MM.1S (cell line): ENCODE measurements around the gene GJA3.

Source experiments
- DNase-seq: peaks from one replicate; pipeline ENCODE4 v3.0.0-alpha.2; 2015
- H2AFZ ChIP-seq: fragments of 300-600 bp; sonication (generic); 2 replicates; pipeline ENCODE4 v1.6.0; 2016; ENCODE audit warnings: antibody characterized with exemption, low read length
- H3F3A ChIP-seq: fragments of 300-600 bp; sonication (generic); 2 replicates; pipeline ENCODE4 v1.6.1; 2016; ENCODE audit warnings: mild to moderate bottlenecking, antibody characterized with exemption, low read length, moderate library complexity, mixed read lengths; ENCODE audit not compliant: insufficient read depth
- H3K27ac ChIP-seq: fragments of 300-600 bp; sonication (generic); 2 replicates; pipeline ENCODE4 v1.5.1; 2016; ENCODE audit warnings: mild to moderate bottlenecking, low read length
- H3K27me3 ChIP-seq: fragments of 300-600 bp; sonication (generic); replicated peaks from 2 replicates; pipeline ENCODE4 v1.6.0; 2016; ENCODE audit warnings: low read length; ENCODE audit not compliant: insufficient read depth
- H3K36me3 ChIP-seq: fragments of 300-600 bp; sonication (generic); replicated peaks from 2 replicates; pipeline ENCODE4 v1.6.1; 2016; ENCODE audit warnings: mild to moderate bottlenecking, low read length, mixed read lengths; ENCODE audit not compliant: insufficient read depth
- H3K4me1 ChIP-seq: fragments of 300-600 bp; sonication (generic); 2 replicates; pipeline ENCODE4 v1.6.1; 2016; ENCODE audit warnings: low read length, mixed read lengths
- H3K4me2 ChIP-seq: fragments of 300-600 bp; sonication (generic); 2 replicates; pipeline ENCODE4 v1.6.0; 2016; ENCODE audit warnings: low read depth, low read length
- H3K4me3 ChIP-seq: fragments of 300-600 bp; sonication (generic); 2 replicates; pipeline ENCODE4 v1.5.1; 2016; ENCODE audit warnings: low read length, mixed read lengths
- H3K79me2 ChIP-seq: fragments of 300-600 bp; sonication (generic); 2 replicates; pipeline ENCODE4 v1.6.1; 2016; ENCODE audit warnings: mixed run types, low read length, mixed read lengths
- H3K9ac ChIP-seq: fragments of 300-600 bp; sonication (generic); 2 replicates; pipeline ENCODE4 v1.6.1; 2016; ENCODE audit warnings: low read length, mixed read lengths
- H3K9me2 ChIP-seq: fragments of 300-600 bp; sonication (generic); replicated peaks from 2 replicates; pipeline ENCODE4 v1.6.1; 2016; ENCODE audit warnings: mild to moderate bottlenecking, low read length, mixed read lengths; ENCODE audit not compliant: insufficient read depth
- H3K9me3 ChIP-seq: fragments of 300-600 bp; sonication (generic); replicated peaks from 2 replicates; pipeline ENCODE4 v1.6.1; 2016; ENCODE audit warnings: mild to moderate bottlenecking, low read length, mixed read lengths; ENCODE audit not compliant: insufficient read depth
- H4K20me1 ChIP-seq: fragments of 300-600 bp; sonication (generic); 2 replicates; pipeline ENCODE4 v1.6.1; 2016; ENCODE audit warnings: mild to moderate bottlenecking, low read length, moderate library complexity, mixed read lengths; ENCODE audit not compliant: insufficient read depth
- EZH2 ChIP-seq: fragments of 300-600 bp; sonication (generic); optimal IDR thresholded peaks from 2 replicates; pipeline ENCODE3; 2017; ENCODE audit warnings: low read depth, mild to moderate bottlenecking, antibody characterized with exemption, low read length, mixed read lengths
- EZH2phosphoT487 ChIP-seq: fragments of 300-600 bp; sonication (generic); IDR thresholded peaks from 2 replicates; pipeline ENCODE4 v1.6.1; 2018; ENCODE audit warnings: antibody characterized with exemption, low read length
- TF ChIP-seq, protein P1 (sequence below): fragments of 300-600 bp; sonication (generic); IDR thresholded peaks from 2 replicates; pipeline ENCODE4 v1.5.1; 2016; ENCODE audit warnings: antibody characterized with exemption, low read length, mixed read lengths

GJA3 gene

DNA sequence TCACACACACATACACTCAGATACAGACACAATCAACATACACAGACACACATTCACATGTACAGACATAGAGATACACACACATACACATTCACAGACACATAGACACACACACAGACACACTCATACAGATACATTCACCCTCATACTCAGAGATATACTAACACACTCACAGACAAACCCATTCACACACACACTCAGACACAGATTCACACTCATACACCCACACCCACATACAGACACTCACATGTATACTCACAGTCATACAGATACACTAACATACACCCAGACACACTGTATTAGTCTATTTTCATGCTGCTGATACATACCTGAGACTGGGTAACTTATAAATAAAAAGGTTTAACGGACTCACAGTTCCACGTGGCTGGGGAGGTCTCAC lies 30.8 kb downstream of the GJA3 start:
- no peak overlapping the region for H2AFZ ChIP-seq
- H3K4me1 ChIP-seq = no peaks in the 10 kb centered on the region
- no peaks in the 10 kb centered on the region for H3K9me2 ChIP-seq
- H3K9me3 ChIP-seq = no peaks in the 10 kb centered on the region
- TF ChIP-seq, protein P1, sequence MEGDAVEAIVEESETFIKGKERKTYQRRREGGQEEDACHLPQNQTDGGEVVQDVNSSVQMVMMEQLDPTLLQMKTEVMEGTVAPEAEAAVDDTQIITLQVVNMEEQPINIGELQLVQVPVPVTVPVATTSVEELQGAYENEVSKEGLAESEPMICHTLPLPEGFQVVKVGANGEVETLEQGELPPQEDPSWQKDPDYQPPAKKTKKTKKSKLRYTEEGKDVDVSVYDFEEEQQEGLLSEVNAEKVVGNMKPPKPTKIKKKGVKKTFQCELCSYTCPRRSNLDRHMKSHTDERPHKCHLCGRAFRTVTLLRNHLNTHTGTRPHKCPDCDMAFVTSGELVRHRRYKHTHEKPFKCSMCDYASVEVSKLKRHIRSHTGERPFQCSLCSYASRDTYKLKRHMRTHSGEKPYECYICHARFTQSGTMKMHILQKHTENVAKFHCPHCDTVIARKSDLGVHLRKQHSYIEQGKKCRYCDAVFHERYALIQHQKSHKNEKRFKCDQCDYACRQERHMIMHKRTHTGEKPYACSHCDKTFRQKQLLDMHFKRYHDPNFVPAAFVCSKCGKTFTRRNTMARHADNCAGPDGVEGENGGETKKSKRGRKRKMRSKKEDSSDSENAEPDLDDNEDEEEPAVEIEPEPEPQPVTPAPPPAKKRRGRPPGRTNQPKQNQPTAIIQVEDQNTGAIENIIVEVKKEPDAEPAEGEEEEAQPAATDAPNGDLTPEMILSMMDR = no peak
- TF ChIP-seq EZH2phosphoT487 = no peak
- TF ChIP-seq EZH2 = no peak
- H3K79me2 ChIP-seq = no peaks in the 10 kb centered on the region
- H3K36me3 ChIP-seq = no peaks in the 10 kb centered on the region
- H3K27me3 ChIP-seq = no peaks in the 10 kb centered on the region
- H3K27ac ChIP-seq = no peak overlapping the region
- no peaks in the 10 kb centered on the region for H4K20me1 ChIP-seq
- H3K4me2 ChIP-seq = no peak overlapping the region
- H3K4me3 ChIP-seq = no peak overlapping the region
- H3K9ac ChIP-seq = no peak overlapping the region
- DNase-seq = no peak
- no peaks in the 10 kb centered on the region for H3F3A ChIP-seq

DNA sequence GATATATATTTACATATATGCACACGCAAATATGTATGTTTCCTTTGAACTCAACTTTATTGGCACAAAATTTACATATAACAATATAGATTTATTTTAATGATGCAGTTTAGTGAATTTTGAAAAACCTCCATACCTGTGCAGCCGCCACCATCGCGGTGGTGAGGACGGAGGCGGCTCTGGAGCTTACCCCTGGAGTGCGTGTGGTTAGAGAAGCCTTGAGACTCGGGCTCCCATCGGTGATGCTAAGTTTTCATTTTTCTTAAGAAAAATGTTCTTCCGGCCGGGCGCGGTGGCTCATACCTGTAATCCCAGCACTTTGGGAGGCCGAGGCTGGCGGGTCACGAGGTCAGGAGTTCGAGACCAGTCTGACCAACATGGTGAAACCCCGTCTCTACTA lies 31.8 kb downstream of the GJA3 start:
- Histone ChIP-seq H3K4me3 (no peak overlapping the region; the same call in 1 of the 2 replicates), H3K9me3 (no peaks in the 10 kb centered on the region), H3K27ac (no peak overlapping the region), H3K9ac (no peak overlapping the region), H3K9me2 (no peaks in the 10 kb centered on the region), H3F3A (no peaks in the 10 kb centered on the region), H2AFZ (no peak overlapping the region), H3K36me3 (no peaks in the 10 kb centered on the region), H3K79me2 (no peaks in the 10 kb centered on the region), H4K20me1 (no peaks in the 10 kb centered on the region), H3K4me1 (no peaks in the 10 kb centered on the region), H3K27me3 (no peaks in the 10 kb centered on the region), H3K4me2 (peak overlapping the region; percentile 86)
- DNase-seq = no peak
- TF ChIP-seq EZH2 (no peak), EZH2phosphoT487 (no peak)
- TF ChIP-seq, protein P1 = no peak

DNA sequence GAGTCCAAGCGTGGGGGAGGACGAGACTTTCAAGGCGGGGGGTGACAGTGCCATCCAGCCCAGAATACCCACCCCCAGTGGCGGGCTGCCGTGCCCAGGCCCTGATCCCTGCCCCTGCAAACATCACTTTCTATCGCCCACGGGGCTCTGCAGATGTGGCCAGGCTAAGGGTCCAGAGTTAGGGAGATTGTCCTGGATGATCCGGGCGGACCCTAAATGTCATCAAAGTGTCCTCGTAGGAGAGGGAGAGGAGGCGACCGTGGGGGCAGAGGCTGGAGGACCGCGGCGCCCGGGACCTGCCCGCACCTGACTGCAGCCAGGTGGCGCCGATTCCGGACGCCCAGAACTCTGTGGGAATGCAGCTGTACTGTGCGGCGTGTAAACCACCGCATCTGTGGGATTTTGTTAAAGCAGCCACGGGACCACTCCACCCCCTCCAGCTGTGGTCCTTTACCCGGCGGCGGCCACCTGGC lies 32.4 kb downstream of the GJA3 start:
- H3K79me2 ChIP-seq = no peaks in the 10 kb centered on the region
- DNase-seq = no peak
- no peaks in the 10 kb centered on the region for H3K9me2 ChIP-seq
- no peaks in the 10 kb centered on the region for H3K9me3 ChIP-seq
- H3F3A ChIP-seq = no peaks in the 10 kb centered on the region
- H3K4me2 ChIP-seq = peak overlapping the region; percentile 86
- H4K20me1 ChIP-seq = no peaks in the 10 kb centered on the region
- peak overlapping the region; percentile 52; the same call in 1 of the 2 replicates for H3K27ac ChIP-seq
- TF ChIP-seq, protein P1 = peak; percentile 31
- TF ChIP-seq EZH2 (no peak), EZH2phosphoT487 (no peak)
- no peaks in the 10 kb centered on the region for H3K4me1 ChIP-seq
- H2AFZ ChIP-seq = peak overlapping the region; percentile 86
- H3K9ac ChIP-seq = peak overlapping the region; percentile 71
- H3K36me3 ChIP-seq = no peaks in the 10 kb centered on the region
- H3K4me3 ChIP-seq = peak overlapping the region; percentile 65
- H3K27me3 ChIP-seq = no peaks in the 10 kb centered on the region
